Measurements from ENCODE around the gene NMD3.

- TF ChIP-seq CTCF (IDR thresholded peaks at IDR 0.05) (no peak), ZFX (IDR thresholded peaks at IDR 0.05; ENCODE audit: borderline replicate concordance) (no peak)
Observed at GRCh38 chr3:161175506-161175905, 45.6 kb upstream of the NMD3 start.

Data from 22Rv1 (cell line).